ENCODE results near the gene MYO1E. TPM values are rescaled to one million over a fixed set of nuclear protein-coding genes. Genes with fewer than 3 reads are reported as not detected.
"Not testable (repeated sequence)": the region's sequence is repeated elsewhere in the genome, so short reads cannot be mapped to it uniquely, and the experiment has no call there.

MYO1E gene
- total and polyA plus RNA-seq, 2 donors from 2014 or later, result 41.9 to 198 TPM

DNA sequence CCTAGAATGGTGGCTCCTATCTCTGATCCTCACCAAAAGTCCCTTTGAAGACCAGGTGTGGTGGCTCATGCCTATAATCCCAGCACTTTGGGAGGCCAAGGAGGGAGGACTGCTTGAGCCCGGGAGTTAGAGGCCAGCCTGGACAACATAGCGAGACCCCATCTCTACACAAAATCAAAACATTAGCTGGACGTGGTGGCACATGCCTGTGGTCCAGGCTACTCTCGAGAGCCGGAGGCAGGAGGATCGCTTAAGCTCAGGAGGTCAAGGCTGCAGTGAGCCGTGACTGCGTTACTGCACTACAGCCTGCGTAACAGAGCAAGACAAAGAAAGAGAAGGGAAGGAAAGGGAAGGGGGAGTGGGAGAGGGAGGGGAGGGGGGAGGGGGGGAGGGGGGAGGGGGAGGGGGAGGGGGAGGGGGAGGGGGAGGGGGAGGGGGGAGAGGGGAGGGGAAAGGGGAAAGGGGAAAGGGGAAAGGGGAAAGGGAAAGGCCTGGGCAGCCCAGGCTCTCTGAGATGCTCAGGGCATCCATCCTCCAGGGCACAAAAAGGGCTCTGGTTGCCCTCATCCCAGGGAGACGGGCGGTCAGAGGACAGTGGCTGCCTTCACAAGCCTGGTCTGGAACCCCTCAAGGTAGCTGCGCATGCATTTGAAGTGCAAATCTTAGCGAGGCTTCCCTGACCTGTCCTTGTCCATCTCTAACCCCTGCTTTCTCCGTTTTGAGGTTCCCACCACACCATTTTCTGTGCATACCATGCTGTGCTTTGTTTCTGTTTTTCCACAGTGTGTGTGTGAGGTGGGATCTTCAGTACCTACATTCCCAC lies 89.9 kb downstream of the MYO1E start:
- Histone ChIP-seq H3K4me1 (ENCODE audit: control insufficient read depth in 2 of 3, insufficient read depth in 2 of 3, low read depth in 1 of 3, low read length in 3 of 3) (peaks cover 0 to 6% (median 5%) of the 10 kb centered on the region in 3 donors), H3K4me3 (ENCODE audit: low read length in 3 of 3) (no peak overlapping the region), H3K9ac (ENCODE audit: low read length in 3 of 3) (no peak overlapping the region), H3K9me3 (ENCODE audit: control insufficient read depth in 2 of 3, insufficient read depth in 1 of 3, low read length in 3 of 3) (no peaks in the 10 kb centered on the region), H3K36me3 (ENCODE audit: control insufficient read depth in 2 of 3, insufficient read depth in 3 of 3, low read length in 3 of 3) (no peaks in the 10 kb centered on the region), H3K27me3 (ENCODE audit: control insufficient read depth, insufficient read depth, low read length) (no peaks in the 10 kb centered on the region), H3K27ac (ENCODE audit: low read depth in 2 of 2, low read length in 2 of 2) (no peak overlapping the region)
- intact Hi-C loops (cut with DNase I), result no loop called here
- DNase-seq (peak in 4 of 5 donors; percentile 56 to 68 (median 63)), FAIRE-seq (no peak)
- TF ChIP-seq, protein P1, sequence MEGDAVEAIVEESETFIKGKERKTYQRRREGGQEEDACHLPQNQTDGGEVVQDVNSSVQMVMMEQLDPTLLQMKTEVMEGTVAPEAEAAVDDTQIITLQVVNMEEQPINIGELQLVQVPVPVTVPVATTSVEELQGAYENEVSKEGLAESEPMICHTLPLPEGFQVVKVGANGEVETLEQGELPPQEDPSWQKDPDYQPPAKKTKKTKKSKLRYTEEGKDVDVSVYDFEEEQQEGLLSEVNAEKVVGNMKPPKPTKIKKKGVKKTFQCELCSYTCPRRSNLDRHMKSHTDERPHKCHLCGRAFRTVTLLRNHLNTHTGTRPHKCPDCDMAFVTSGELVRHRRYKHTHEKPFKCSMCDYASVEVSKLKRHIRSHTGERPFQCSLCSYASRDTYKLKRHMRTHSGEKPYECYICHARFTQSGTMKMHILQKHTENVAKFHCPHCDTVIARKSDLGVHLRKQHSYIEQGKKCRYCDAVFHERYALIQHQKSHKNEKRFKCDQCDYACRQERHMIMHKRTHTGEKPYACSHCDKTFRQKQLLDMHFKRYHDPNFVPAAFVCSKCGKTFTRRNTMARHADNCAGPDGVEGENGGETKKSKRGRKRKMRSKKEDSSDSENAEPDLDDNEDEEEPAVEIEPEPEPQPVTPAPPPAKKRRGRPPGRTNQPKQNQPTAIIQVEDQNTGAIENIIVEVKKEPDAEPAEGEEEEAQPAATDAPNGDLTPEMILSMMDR (IDR thresholded peaks at IDR 0.05; ENCODE audit: borderline replicate concordance, extremely low read depth, insufficient read depth), result no peak

DNA sequence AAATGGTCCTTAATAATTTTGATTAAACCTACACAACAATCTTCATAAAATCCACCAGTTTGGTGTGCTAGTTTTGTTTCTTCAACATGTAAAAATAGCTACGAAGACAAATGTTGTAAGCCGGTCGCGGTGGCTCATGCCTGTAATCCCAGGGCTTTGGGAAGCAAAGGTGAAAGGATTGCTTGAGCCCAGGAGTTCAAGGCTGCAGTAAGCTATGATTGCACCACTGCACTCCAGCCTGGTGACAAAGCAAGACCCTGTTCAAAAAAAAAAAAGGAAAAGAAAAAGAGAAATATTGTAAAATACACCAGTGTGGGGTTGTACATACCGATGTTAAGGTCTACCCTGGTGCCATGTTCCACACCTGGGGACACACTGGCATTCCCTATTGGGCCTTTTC lies 91.0 kb downstream of the MYO1E start:
- Histone ChIP-seq H3K27ac (ENCODE audit: low read depth in 2 of 2, low read length in 2 of 2) (no peak overlapping the region), H3K4me3 (ENCODE audit: low read length in 3 of 3) (no peak overlapping the region), H3K4me1 (ENCODE audit: control insufficient read depth in 2 of 3, insufficient read depth in 2 of 3, low read depth in 1 of 3, low read length in 3 of 3) (peaks cover 0 to 6% (median 5%) of the 10 kb centered on the region in 3 donors), H3K27me3 (ENCODE audit: control insufficient read depth, insufficient read depth, low read length) (no peaks in the 10 kb centered on the region), H3K9ac (ENCODE audit: low read length in 3 of 3) (no peak overlapping the region), H3K9me3 (ENCODE audit: control insufficient read depth in 2 of 3, insufficient read depth in 1 of 3, low read length in 3 of 3) (no peaks in the 10 kb centered on the region), H3K36me3 (ENCODE audit: control insufficient read depth in 2 of 3, insufficient read depth in 3 of 3, low read length in 3 of 3) (no peaks in the 10 kb centered on the region)
- DNase-seq (no peak), FAIRE-seq (no peak)
- intact Hi-C loops (cut with DNase I), result no loop called here
- TF ChIP-seq, protein P1 (IDR thresholded peaks at IDR 0.05; ENCODE audit: borderline replicate concordance, extremely low read depth, insufficient read depth), result no peak

DNA sequence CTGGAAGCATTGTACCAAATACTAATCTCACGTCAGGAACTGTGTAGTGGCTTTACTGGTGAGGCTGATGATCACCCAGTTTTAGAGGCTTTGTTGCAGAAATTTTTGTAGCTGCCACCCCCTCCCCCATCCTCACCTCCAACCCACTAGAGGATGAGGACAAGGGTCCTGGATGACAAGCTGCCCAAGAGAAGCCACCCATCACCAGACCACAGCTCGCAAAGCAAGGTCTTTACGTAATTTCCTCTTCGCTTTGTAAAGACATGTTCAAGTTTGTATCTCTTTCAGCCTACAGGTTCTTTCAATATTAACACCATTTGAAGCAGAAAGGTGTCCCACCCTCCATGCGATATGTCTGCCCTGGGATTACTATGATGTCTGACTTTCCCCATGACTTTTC lies 91.8 kb downstream of the MYO1E start:
- TF ChIP-seq, protein P1 (IDR thresholded peaks at IDR 0.05; ENCODE audit: borderline replicate concordance, extremely low read depth, insufficient read depth), result no peak
- Histone ChIP-seq H3K9ac (ENCODE audit: low read length in 3 of 3) (no peak overlapping the region), H3K4me1 (ENCODE audit: control insufficient read depth in 2 of 3, insufficient read depth in 2 of 3, low read depth in 1 of 3, low read length in 3 of 3) (peaks cover 0 to 6% (median 5%) of the 10 kb centered on the region in 3 donors), H3K27me3 (ENCODE audit: control insufficient read depth, insufficient read depth, low read length) (no peaks in the 10 kb centered on the region), H3K9me3 (ENCODE audit: control insufficient read depth in 2 of 3, insufficient read depth in 1 of 3, low read length in 3 of 3) (no peaks in the 10 kb centered on the region), H3K36me3 (ENCODE audit: control insufficient read depth in 2 of 3, insufficient read depth in 3 of 3, low read length in 3 of 3) (no peaks in the 10 kb centered on the region), H3K4me3 (ENCODE audit: low read length in 3 of 3) (no peak overlapping the region), H3K27ac (ENCODE audit: low read depth in 2 of 2, low read length in 2 of 2) (no peak overlapping the region)
- DNase-seq (no peak), FAIRE-seq (no peak)
- intact Hi-C loops (cut with DNase I), result no loop called here

DNA sequence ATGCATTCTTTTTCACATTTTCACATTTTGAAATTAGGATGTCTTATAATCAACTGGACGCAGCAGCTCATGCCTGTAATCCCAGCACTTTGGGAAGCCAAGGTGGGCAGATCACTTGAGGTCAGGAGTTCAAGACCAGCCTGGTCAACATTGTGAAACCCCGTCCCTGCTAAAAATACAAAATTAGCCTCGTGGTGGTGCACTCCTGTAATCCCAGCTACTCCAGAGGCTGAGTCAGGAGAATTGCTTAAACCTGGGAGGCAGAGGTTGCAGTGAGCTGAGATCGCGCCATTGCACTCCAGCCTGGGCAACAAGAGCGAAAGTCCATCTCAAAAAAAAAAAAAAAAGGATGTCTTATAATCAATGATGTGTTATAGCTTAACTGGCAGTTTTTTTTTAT lies 92.4 kb downstream of the MYO1E start:
- intact Hi-C loops (cut with DNase I); H3K9ac ChIP-seq (ENCODE audit: low read length in 3 of 3); FAIRE-seq; H3K4me3 ChIP-seq (ENCODE audit: low read length in 3 of 3); H3K9me3 ChIP-seq (ENCODE audit: control insufficient read depth in 2 of 3, insufficient read depth in 1 of 3, low read length in 3 of 3); H3K27me3 ChIP-seq (ENCODE audit: control insufficient read depth, insufficient read depth, low read length); H3K27ac ChIP-seq (ENCODE audit: low read depth in 2 of 2, low read length in 2 of 2); DNase-seq; H3K36me3 ChIP-seq (ENCODE audit: control insufficient read depth in 2 of 3, insufficient read depth in 3 of 3, low read length in 3 of 3); H3K4me1 ChIP-seq (ENCODE audit: control insufficient read depth in 2 of 3, insufficient read depth in 2 of 3, low read depth in 1 of 3, low read length in 3 of 3): not testable (repeated sequence)

Data from kidney (tissue), 14 donors.